GM18499 (cell line): Measurements from ENCODE around the gene GPR37L1.
"Not testable (repeated sequence)": the region's sequence is repeated elsewhere in the genome, so short reads cannot be mapped to it uniquely, and the experiment has no call there.

Experiments
- ATAC-seq: cut with Tn5 transposase; IDR thresholded peaks from one replicate; pipeline ENCODE4 v1.9.1; 2021; ENCODE audit warnings: moderate number of reproducible peaks; ENCODE audit not compliant: insufficient read depth, unreplicated experiment

Gene GPR37L1

DNA sequence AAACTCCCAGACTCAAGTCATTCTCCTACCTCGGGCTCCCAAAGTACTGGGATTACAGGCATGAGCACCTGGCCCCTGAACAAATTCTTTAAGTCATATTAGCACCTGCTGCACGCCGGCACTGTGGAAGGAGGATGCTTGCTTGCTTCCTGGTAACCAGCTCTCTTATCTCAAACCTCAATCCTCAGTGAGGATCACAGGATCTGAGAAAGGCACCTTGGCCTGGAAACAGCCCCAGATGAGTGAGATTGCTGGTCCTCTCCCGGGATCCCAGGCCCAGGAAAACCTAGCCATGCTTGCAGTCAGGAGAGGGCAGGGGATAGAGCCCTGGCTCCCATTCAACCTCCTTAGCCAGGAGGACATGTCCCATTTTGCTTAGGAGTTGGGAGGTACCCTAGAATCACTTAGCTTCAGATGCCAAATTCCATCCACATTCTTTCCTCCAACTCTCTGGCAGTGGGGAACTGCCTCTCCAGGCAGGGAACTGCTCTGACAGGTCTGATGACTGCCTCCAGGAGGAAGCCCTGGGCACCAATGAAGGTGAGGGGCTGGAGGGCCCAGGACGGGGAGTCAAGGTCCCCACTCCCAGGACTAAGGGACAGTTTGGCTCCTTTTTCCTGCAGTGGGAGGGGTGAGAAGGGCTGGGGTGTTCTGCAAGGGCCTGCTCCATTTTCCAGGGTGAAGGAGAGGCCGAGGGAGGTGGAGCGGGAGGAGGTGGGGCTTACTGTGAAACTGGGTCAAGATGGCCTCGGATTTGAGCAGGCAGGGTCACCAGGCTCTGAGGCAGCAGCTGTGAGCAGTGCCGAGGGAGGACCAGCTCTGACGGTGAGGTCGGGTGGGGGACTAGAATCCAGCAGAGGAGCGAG, 9.5 kb downstream of the GPR37L1 start:
- no peak for ATAC-seq

GRCh38 chr1:202133001-202133400, 10.3 kb downstream of the GPR37L1 start:
- no peak for ATAC-seq

GRCh38 chr1:202133496-202133895, 10.8 kb downstream of the GPR37L1 start:
- no peak for ATAC-seq

GRCh38 chr1:202133989-202134388, 11.3 kb downstream of the GPR37L1 start:
- no peak for ATAC-seq

- no peak for ATAC-seq
Measured at GRCh38 chr1:202134645-202135172, 12.0 kb downstream of the GPR37L1 start.

- ATAC-seq = no peak
Measured at GRCh38 chr1:202135221-202135721, 12.6 kb downstream of the GPR37L1 start.

GRCh38 chr1:202140833-202141232, 18.1 kb downstream of the GPR37L1 start:
- no peak for ATAC-seq

GRCh38 chr1:202141468-202141867, 18.8 kb downstream of the GPR37L1 start:
- not testable (repeated sequence) for ATAC-seq

DNA sequence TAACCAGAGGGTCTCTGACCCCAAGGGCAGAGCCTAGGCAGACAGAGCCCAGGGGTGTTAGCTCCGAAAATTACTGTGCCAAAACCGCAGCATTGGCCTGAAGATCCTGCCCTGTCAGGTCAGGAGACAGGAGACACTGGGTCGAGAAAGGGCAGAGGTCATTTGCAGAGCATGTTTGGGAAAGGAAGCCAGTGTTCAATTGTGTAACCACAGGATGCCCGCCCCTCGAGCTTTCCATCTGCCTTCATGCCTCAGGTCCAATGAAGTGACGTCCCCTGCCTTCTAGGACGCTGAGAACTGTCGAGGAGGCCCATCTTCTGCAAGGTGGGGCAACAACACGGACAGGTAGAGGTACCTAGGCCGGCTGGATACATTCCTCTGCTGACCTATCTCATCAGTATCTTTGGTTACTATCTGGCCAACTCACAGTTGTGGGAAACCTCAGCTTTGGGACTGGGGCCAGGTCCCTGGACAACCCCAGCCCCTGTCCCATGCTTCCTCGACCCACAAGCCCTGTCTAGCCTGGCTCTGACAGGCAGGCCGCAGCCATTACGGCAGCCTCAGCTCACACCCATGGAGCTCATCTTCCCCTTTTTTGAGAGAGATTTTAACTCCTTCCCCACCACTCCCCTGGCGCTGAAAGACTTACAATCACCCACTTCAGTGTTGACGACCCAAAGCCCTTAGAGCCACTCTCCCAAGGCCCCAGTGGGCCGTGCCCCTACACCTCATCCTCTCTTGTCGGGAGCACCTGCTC, 20.5 kb downstream of the GPR37L1 start:
- ATAC-seq = no peak

DNA sequence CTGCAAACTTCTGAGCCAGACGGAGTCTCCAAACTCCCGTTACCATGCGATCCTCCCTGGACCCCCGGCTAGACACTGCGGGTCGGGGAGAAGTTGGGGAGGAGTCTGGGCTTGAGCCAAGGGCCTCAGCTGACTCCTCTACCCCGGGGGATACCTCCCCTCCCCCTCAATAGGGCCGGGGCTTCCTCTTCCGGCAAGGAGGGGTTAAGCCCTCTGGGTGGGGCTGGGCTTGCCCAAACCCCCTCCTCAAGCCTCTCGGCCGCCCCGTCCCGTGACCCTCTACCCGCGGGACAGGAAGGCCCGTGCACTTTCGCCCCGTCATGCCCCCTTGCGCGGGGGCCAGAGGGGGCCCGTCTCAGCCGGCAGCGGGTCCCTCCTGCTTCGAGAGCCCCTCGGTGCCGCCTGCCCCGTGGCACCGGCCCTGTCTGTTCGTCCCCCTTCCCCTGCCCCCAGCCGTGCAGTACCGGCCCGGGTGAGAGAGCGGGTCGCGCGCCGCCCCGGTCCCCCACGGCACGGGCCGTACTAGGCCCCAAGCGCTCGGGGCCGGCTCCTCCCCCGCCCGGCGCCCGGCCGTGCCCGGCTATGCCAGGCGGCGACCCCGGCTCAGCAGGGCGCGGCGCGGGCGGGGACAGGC, 21.2 kb downstream of the GPR37L1 start:
- no peak for ATAC-seq

DNA sequence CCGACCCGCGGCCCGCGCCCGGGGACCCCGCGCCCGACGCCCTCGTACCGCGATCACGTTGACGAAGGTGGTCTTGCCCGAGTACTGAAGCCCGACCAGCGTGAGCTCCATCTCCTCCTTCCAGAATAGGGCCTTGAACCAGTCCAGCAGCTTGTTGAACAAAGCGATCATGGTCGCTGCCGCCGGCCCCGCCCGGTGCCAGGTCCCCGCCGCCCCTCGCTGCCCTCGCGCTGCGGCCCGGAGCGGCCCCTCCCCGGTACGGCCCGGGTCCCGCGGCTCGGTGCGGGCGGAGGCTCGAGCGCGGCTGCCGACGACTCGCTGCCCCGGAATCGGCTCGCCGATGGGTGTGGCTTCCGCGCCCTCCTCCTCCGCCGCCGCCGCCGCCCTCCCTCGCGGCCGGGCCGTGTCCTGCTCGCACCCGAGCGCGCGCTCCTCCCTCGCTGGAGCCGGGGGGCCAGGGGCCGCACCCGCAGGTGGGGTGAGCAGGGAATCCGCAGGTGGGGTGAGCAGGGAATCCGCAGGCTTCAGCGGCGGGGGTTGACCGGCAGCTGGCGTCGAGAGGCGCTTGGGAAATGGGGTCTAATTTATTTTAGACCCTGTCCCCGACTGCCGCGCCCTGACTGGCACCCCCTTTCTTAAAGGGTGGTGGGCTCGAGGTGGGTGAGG, 21.8 kb downstream of the GPR37L1 start, which contains the start of gene ARL8A:
Gene ARL8A, minus strand, starts transcription at position 336 of the 666 bp plus-strand sequence. Its CDS starts 165 bp downstream, at position 171.
- no peak for ATAC-seq

GRCh38 chr1:202145068-202145743, 22.5 kb downstream of the GPR37L1 start:
- no peak for ATAC-seq

GRCh38 chr1:202145744-202146140, 23.0 kb downstream of the GPR37L1 start:
- ATAC-seq = not testable (repeated sequence)

- ATAC-seq = no peak
Measured at GRCh38 chr1:202146279-202146678, 23.6 kb downstream of the GPR37L1 start.

GRCh38 chr1:202146993-202147392, 24.3 kb downstream of the GPR37L1 start:
- ATAC-seq = no peak

DNA sequence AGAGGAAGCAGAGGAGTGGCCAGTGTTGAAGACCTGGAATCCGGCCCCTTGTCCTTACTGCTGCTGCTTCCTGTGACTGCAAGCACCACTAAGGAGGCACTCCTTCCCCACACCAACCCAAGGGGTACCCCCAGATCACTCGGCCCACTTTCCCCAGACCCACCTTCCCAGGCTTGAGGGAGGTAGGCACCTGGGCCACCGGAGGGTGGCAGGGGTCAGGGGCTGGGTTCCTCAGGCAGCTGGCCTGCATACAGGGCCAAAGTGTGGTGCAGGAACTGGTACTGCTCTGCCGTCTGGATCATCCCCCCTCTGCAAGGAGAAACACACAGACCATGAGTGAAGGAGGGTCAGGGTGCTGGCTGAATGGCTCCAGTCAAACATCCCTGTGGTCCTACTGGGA, 25.7 kb downstream of the GPR37L1 start:
- ATAC-seq = no peak

DNA sequence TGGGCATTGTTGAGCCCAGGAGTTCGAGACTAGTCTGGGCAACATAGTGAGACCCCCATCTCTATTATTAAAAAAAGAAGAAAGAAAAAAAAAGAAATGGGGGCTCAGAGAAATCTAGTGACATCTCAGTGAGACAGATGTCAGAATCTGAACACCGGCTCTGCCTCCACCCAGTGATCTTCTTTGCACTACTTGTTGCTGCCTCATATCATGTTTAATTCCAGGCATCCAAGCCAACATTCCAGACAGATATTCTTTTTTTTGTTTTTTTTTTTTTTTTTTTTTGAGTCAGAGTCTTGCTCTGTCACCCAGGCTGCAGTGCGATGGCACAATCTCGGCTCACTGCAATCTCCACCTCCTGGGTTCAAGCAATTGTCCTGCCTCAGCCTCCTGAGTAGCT, 26.8 kb downstream of the GPR37L1 start:
- ATAC-seq = no peak

GRCh38 chr1:202150187-202150586, 27.5 kb downstream of the GPR37L1 start:
- ATAC-seq = no peak

DNA sequence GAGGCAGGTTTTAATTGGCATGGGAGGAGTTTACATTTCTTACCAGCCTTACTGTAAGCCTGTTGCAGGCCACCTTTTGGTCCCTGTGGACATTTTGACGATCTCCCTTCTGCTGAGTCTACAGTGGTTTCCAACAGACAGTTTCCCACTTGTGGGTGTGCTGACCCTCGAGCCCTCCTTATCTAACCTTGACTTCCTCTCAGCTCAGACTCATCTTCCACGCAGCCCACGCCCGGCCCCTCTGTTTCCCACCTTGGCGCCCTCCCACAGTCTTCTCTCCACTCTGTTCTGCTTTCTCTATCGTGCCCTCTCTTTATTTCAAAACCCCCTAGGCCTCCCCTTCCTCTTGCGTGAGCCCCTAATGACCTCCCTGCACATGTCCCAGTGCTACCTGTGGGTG, 27.9 kb downstream of the GPR37L1 start:
- no peak for ATAC-seq
